ENCODE data around the gene NPHP4.

DNA sequence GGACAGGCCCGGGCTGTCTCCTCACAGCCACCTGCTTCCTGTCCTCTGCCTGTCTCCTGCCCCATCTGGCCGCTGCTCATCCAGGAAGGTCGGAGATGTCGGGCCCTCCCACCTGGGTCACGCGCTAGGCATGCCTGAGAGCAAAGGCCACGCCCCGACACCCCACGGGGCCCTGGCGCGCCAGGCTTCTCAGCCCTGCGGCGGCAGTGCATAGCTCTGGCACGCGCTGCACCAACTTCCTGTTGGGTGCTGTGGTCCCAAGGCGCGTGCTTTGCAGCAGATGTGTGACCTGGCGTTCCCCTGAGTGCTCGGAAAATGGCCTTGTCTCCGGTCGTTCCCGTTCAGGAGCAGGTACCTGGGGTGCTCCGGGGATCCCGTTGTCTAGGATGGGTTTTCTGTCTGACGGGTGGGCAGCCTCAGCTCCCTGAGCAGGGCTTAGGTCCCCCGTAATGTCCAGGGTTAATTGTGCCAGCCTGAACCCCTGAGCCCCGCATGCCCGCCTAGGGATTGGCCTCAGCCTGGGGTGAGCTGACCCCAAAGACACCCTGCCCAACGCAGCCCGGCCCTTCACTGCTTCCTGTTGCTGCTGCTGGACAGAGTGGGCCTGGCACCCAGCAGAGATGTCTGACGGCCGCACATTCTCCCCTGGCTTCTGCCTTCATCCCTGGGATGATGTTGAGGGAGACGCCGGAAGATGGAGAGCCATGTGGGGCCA lies 34.0 kb upstream of the NPHP4 start:
- TF ChIP-seq, protein P1, sequence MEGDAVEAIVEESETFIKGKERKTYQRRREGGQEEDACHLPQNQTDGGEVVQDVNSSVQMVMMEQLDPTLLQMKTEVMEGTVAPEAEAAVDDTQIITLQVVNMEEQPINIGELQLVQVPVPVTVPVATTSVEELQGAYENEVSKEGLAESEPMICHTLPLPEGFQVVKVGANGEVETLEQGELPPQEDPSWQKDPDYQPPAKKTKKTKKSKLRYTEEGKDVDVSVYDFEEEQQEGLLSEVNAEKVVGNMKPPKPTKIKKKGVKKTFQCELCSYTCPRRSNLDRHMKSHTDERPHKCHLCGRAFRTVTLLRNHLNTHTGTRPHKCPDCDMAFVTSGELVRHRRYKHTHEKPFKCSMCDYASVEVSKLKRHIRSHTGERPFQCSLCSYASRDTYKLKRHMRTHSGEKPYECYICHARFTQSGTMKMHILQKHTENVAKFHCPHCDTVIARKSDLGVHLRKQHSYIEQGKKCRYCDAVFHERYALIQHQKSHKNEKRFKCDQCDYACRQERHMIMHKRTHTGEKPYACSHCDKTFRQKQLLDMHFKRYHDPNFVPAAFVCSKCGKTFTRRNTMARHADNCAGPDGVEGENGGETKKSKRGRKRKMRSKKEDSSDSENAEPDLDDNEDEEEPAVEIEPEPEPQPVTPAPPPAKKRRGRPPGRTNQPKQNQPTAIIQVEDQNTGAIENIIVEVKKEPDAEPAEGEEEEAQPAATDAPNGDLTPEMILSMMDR (IDR thresholded peaks at IDR 0.05; ENCODE audit: low read depth, low read length, missing input control) = no peak
- TF ChIP-seq REST (IDR thresholded peaks at IDR 0.05) (no peak), RAD21 (IDR thresholded peaks at IDR 0.05) (no peak), TAF1 (conservative IDR thresholded peaks at IDR 0.05) (no peak), FOXA1 (IDR thresholded peaks at IDR 0.05) (no peak), GABPA (IDR thresholded peaks at IDR 0.05 in 1 of 2, conservative IDR thresholded peaks at IDR 0.05 in 1 of 2) (no peak), YY1 (IDR thresholded peaks at IDR 0.05) (no peak), RXRA (IDR thresholded peaks at IDR 0.05) (no peak), MAX (IDR thresholded peaks at IDR 0.05) (peak; percentile 57), ZBTB33 (IDR thresholded peaks at IDR 0.05) (no peak), ATF3 (IDR thresholded peaks at IDR 0.05) (no peak), SP1 (IDR thresholded peaks at IDR 0.05) (no peak), EGR1 (IDR thresholded peaks at IDR 0.05; ENCODE audit: low read depth in 2 of 2) (no peak)

All from liver (tissue), 3 donors.